ENCODE data around the gene AUH. TPM values are rescaled to one million over a fixed set of nuclear protein-coding genes. Genes with fewer than 3 reads are reported as not detected.

The AUH gene, protein sequence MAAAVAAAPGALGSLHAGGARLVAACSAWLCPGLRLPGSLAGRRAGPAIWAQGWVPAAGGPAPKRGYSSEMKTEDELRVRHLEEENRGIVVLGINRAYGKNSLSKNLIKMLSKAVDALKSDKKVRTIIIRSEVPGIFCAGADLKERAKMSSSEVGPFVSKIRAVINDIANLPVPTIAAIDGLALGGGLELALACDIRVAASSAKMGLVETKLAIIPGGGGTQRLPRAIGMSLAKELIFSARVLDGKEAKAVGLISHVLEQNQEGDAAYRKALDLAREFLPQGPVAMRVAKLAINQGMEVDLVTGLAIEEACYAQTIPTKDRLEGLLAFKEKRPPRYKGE
- 35.3 and 37.7 TPM in 2 replicates for total RNA-seq (2014; rRNA removed; shearing (Covaris generic))

DNA sequence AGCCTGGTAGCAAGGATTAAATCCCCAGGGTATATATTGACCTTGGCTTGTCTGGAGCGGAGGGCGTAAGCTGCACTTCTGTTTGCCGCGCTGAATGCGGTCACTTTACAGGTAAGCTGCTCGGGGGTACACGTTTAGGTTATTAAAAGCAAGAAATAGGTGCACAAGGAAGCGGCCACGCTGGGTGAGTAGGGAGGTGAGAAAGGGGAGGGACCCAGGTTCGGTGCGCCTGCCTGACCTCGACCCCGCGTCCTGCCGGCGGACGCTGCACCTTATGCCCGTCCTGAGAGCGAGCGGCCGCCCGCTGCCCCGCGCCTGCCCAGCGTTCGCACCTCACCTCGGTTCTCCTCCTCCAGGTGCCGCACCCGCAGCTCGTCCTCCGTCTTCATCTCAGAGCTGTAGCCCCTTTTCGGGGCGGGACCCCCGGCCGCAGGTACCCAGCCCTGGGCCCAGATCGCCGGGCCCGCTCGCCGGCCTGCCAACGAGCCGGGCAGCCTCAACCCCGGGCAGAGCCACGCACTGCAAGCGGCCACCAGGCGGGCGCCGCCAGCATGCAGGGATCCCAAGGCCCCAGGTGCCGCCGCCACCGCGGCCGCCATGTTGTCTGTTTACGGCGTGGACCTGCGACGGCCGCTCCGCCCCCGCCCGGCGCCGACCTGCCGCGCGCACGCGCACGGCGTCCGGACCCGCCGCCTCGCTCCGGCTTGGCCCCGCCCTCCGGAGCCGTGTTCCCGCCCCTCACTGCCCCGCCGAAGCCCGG lies at the start of gene AUH:
AUH (minus strand) TSS at position 628 of the 760 bp plus-strand sequence; CDS start at position 599, 29 bp downstream.

Other genes starting within 250 kb of the AUH start
- gene NFIL3, start 61.9 kb upstream of the AUH start, total RNA-seq (2014; rRNA removed; shearing (Covaris generic)) = 6.4 and 6.9 TPM in 2 replicates